ENCODE data around the gene STAT5B. TPM values are rescaled to one million over a fixed set of nuclear protein-coding genes. Genes with fewer than 3 reads are reported as not detected.

The STAT5B gene
- total and polyA plus RNA-seq, 2 of the 8 experiments (the other 6 are each of a cell fraction or from before 2014, with no cell fraction given), result 35.3 to 52.6 TPM

DNA sequence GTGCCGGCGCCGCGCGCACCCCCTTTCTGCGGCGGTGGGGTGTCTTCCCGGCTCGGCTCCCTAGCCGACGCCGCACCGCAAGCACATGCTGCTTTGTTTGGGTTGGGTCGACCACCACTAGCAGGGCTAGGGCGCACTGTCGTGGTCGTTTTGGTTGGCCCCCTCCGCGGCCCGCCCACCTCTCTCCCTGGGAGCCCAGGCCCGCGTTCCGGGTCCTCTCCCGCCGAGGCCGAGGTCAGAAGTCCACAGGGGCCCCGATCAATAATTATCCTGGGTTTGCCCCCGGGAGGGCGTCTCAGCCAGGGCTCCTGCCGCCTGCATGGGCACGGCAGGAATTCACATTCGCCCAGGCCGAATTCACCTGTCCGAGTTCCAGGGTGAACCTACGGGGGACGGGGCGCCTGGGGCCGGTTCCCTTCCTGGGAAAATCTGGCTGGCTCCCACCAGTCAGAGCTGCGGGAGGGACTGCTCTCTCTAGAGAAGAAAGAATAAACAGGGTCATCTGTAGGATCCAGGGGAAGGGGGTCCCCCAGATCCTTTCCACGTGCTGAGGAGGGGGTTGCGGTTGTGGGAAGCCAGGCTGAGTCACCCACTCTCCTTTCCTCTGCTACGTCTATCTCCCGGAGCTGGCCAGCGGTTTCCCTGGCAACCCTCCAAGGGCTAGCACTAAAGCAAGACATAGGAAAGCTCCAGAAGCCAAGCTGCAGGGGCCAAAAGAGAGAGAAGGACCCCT lies 584 bp upstream of the STAT5B start:
- no peak overlapping the region for H2AK5ac ChIP-seq (ENCODE audit: low read depth, low read length)
- H3K4ac ChIP-seq (replicated peaks; ENCODE audit: insufficient read length, low read depth, low read length), result no peak overlapping the region
- H3K14ac ChIP-seq (ENCODE audit: insufficient read length), result no peak overlapping the region
- peak overlapping the region; percentile 57 for H4K5ac ChIP-seq (ENCODE audit: insufficient read length, low read depth, low read length)
- H2BK5ac ChIP-seq (ENCODE audit: low read depth, low read length), result no peak overlapping the region
- no peaks in the 10 kb centered on the region for H4K20me1 ChIP-seq (replicated peaks in 1 of 2; ENCODE audit: control insufficient read depth in 1 of 2, insufficient read depth in 2 of 2, low read length in 2 of 2)
- no peak overlapping the region for H2AFZ ChIP-seq (ENCODE audit: low read length)
- peaks cover 8% of the 10 kb centered on the region; the same call in 1 of the 2 replicates for H3K23me2 ChIP-seq (ENCODE audit: low read depth, low read length)
- no peaks in the 10 kb centered on the region for H3K36me3 ChIP-seq (ENCODE audit: control insufficient read depth in 2 of 4, insufficient read depth in 4 of 4, low read length in 3 of 4)
- peak overlapping the region; percentile 52 to 92 (median 60) for H3K4me3 ChIP-seq (ENCODE audit: extremely low read depth in 1 of 4, insufficient read depth in 2 of 4, low read depth in 3 of 4, low read length in 4 of 4)
- WGBS, 2 experiments (ENCODE audit: extremely low coverage in 1 of 2, insufficient coverage in 1 of 2, insufficient read length in 1 of 2, insufficient replicate concordance in 2 of 2, low coverage in 1 of 2, low lambda C conversion rate in 2 of 2, missing lambda C conversion rate in 1 of 2), result 4% methylated on average over 40 of the region's 44 CpGs; no CpG with 5 or more reads in 1 of the 2 experiments
- H3K23ac ChIP-seq (ENCODE audit: insufficient read length), result no peak overlapping the region
- H3K56ac ChIP-seq (replicated peaks; ENCODE audit: insufficient read length, low read depth, low read length), result no peak overlapping the region
- H3K9ac ChIP-seq (replicated peaks in 1 of 4; ENCODE audit: extremely low read depth in 1 of 4, low read depth in 3 of 4, low read length in 3 of 4), result peak overlapping the region; percentile 1 to 93 (median 77); a peak in 6 of 7 replicates
- H3K27ac ChIP-seq (ENCODE audit: low read depth, low read length), result peak overlapping the region; percentile 61; the same call in 1 of the 2 replicates
- H2BK12ac ChIP-seq (ENCODE audit: low read depth, low read length), result no peak overlapping the region
- H3K79me2 ChIP-seq (ENCODE audit: control insufficient read depth in 1 of 2, insufficient read depth in 2 of 2, low read length in 2 of 2), result peaks cover 0 to 35% of the 10 kb centered on the region in 2 experiments; a peak in 2 of 4 replicates
- TF ChIP-seq ASH2L (IDR thresholded peaks at IDR 0.05; ENCODE audit: low read length), result peak; percentile 78
- TF ChIP-seq, protein P1, sequence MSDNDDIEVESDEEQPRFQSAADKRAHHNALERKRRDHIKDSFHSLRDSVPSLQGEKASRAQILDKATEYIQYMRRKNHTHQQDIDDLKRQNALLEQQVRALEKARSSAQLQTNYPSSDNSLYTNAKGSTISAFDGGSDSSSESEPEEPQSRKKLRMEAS (IDR thresholded peaks at IDR 0.05), result peak; percentile 83
- TF ChIP-seq, protein P2, sequence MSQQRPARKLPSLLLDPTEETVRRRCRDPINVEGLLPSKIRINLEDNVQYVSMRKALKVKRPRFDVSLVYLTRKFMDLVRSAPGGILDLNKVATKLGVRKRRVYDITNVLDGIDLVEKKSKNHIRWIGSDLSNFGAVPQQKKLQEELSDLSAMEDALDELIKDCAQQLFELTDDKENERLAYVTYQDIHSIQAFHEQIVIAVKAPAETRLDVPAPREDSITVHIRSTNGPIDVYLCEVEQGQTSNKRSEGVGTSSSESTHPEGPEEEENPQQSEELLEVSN (IDR thresholded peaks at IDR 0.05), result peak; percentile 61; the same call in 1 of the 2 replicates
- 0 out of 2 replicates have a peak, but pooled peaks have one; percentile 9 for TF ChIP-seq JUND (IDR thresholded peaks at IDR 0.05; ENCODE audit: low read length)
- TF ChIP-seq MAFK (IDR thresholded peaks at IDR 0.05; ENCODE audit: low read depth, low read length), result no peak
- TF ChIP-seq KDM4A (IDR thresholded peaks at IDR 0.05; ENCODE audit: low read depth, low read length, severe bottlenecking), result peak; percentile 57
- 0 out of 2 replicates have a peak, but pooled peaks have one; percentile 39 for TF ChIP-seq TEAD4 (IDR thresholded peaks at IDR 0.05; ENCODE audit: low read depth, low read length)
- TF ChIP-seq RXRA (IDR thresholded peaks at IDR 0.05; ENCODE audit: insufficient read depth, low read depth, low read length), result no peak
- H3K79me1 ChIP-seq (ENCODE audit: low read depth, low read length), result peaks cover 5% of the 10 kb centered on the region; the same call in 1 of the 2 replicates
- no peak for FAIRE-seq
- no peak overlapping the region for H2BK20ac ChIP-seq (ENCODE audit: low read length)
- H4K8ac ChIP-seq (ENCODE audit: extremely low read depth, insufficient read depth, low read length), result peak overlapping the region; percentile 95; the same call in 1 of the 2 replicates
- H2BK15ac ChIP-seq (ENCODE audit: low read length), result no peak overlapping the region
- no peak overlapping the region for H2BK120ac ChIP-seq (replicated peaks; ENCODE audit: low read depth, low read length)
- H3K9me3 ChIP-seq (ENCODE audit: insufficient read depth in 2 of 2, low read depth in 1 of 2, low read length in 1 of 2), result no peaks in the 10 kb centered on the region
- POLR2A ChIA-PET (ENCODE audit: partially characterized antibody), result interaction anchor here (0.6 to 1.4 kb wide), 9 partner anchors 9 to 1629 kb away, joined by 3 to 4 read pairs (median 3); partner anchors contain the start of genes SMARCE1 and STAT5A
- CTCF ChIA-PET (ENCODE audit: partially characterized antibody), result interaction anchor here (0.8 to 5.0 kb wide), 9 partner anchors 15 to 250 kb away, joined by 3 to 26 read pairs (median 4); no protein-coding TSS in a partner anchor
- peak in 1 of 2 experiments; percentile 82 for DNase-seq (ENCODE audit: low read depth in 1 of 2, low spot score in 2 of 2)
- peaks cover 6 to 20% (median 12%) of the 10 kb centered on the region in 4 experiments; a peak in 6 of 7 replicates for H3K4me1 ChIP-seq (replicated peaks in 1 of 4; ENCODE audit: control insufficient read depth in 3 of 4, insufficient read depth in 4 of 4, low read length in 3 of 4)
- peak overlapping the region; percentile 78; the same call in 1 of the 2 replicates for H3K18ac ChIP-seq (ENCODE audit: extremely low read depth, low read length)
- peaks cover 0 to 4% (median 2%) of the 10 kb centered on the region in 4 experiments; a peak in 1 of 7 replicates for H3K27me3 ChIP-seq (replicated peaks in 1 of 4; ENCODE audit: control insufficient read depth in 3 of 4, extremely low read depth in 1 of 4, insufficient read depth in 3 of 4, low read length in 3 of 4)
- no peak overlapping the region for H4K91ac ChIP-seq (replicated peaks; ENCODE audit: insufficient read length, low read length)
- peak overlapping the region; percentile 68 to 91 for H3K4me2 ChIP-seq (ENCODE audit: insufficient read depth in 1 of 2, low read depth in 2 of 2, low read length in 2 of 2)

All from H1 (cell line).